Measurements from ENCODE around the gene PGAP6. TPM values are rescaled to one million over a fixed set of nuclear protein-coding genes. Genes with fewer than 3 reads are reported as not detected.
A peak's percentile ranks its signal among the peaks of the same experiment; 100 is the strongest.

Gene PGAP6
- total RNA-seq, 2 donors from 2014 or later, result 83.8 to 113 TPM

DNA sequence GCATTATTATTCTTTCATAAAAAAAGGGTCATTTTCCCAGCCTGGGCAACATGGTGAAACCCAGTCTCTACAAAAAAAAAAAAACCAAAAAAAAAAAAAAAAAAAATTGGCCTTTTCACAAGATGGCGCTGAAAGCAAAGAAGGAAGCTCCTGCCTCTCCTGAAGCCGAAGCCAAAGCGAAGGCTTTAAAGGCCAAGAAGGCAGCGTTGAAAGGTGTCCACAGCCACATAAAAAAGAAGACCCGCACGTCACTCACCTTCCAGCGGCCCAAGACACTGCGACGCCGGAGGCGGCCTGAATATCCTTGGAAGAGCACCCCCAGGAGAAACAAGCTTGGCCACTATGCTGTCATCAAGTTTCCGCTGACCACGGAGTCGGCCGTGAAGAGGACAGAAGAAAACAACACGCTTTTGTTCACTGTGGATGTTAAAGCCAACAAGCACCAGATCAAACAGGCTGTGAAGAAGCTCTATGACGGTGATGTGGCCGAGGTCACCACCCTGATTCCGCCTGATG, 4.9 kb upstream of the PGAP6 start:
- TF ChIP-seq POLR2A (IDR thresholded peaks at IDR 0.05) (no peak), CTCF (IDR thresholded peaks at IDR 0.05) (no peak)
- WGBS, 2 donors, result 82 to 87% methylated on average over 18 to 19 of the region's 19 CpGs
- Histone ChIP-seq H3K9me3 (no peaks in the 10 kb centered on the region), H3K4me3 (no peak overlapping the region), H3K27ac (peak overlapping the region in 1 of 4 donors; percentile 28), H3K4me1 (peaks cover 19% of the 10 kb centered on the region), H3K36me3 (replicated peaks in 1 of 2; ENCODE audit: insufficient read depth in 1 of 2, low read depth in 2 of 2) (no peaks in the 10 kb centered on the region), H3K27me3 (no peaks in the 10 kb centered on the region)
- DNase-seq (no peak), ATAC-seq (no peak)
- intact Hi-C loops (cut with DNase I), result no loop called here

- TF ChIP-seq CTCF (IDR thresholded peaks at IDR 0.05) (peak in 2 of 7 experiments; percentile 21 to 22), POLR2A (IDR thresholded peaks at IDR 0.05) (peak in 2 of 3 donors; percentile 71 to 72)
- intact Hi-C loops (cut with DNase I), result no loop called here
- DNase-seq, result peak; percentile 76 to 90 (median 84)
- H3K27ac ChIP-seq, result peak overlapping the region; percentile 74 to 94 (median 91)
- H3K4me3 ChIP-seq, result no peak overlapping the region
- H3K36me3 ChIP-seq (replicated peaks in 1 of 2; ENCODE audit: insufficient read depth in 1 of 2, low read depth in 2 of 2), result no peaks in the 10 kb centered on the region
- no peaks in the 10 kb centered on the region for H3K27me3 ChIP-seq
- ATAC-seq, result peak; percentile 25
- H3K9me3 ChIP-seq, result no peaks in the 10 kb centered on the region
- peaks cover 44% of the 10 kb centered on the region for H3K4me1 ChIP-seq
- WGBS, 2 donors, result 5 to 11% methylated on average over 27 to 33 of the region's 33 CpGs
Observed at GRCh38 chr16:383326-384051, 1.7 kb upstream of the PGAP6 start.

GRCh38 chr16:381012-381788, 578 bp downstream of the PGAP6 start:
- H3K27ac ChIP-seq, result peak overlapping the region; percentile 89 to 97 (median 92)
- H3K27me3 ChIP-seq, result no peaks in the 10 kb centered on the region
- 1% methylated on average over 42 of the region's 73 CpGs; no CpG with 5 or more reads in 1 of the 2 donors for whole genome bisulfite sequencing, 2 donors
- no peaks in the 10 kb centered on the region for H3K9me3 ChIP-seq
- TF ChIP-seq CTCF (IDR thresholded peaks at IDR 0.05), result no peak
- TF ChIP-seq POLR2A (IDR thresholded peaks at IDR 0.05), result peak in 2 of 3 donors; percentile 32 to 33
- H3K4me1 ChIP-seq, result peaks cover 37% of the 10 kb centered on the region
- peaks cover 10% of the 10 kb centered on the region in 2 donors for H3K36me3 ChIP-seq (replicated peaks in 1 of 2; ENCODE audit: insufficient read depth in 1 of 2, low read depth in 2 of 2)
- intact Hi-C loops (cut with DNase I), result no loop called here
- ATAC-seq (peak; percentile 15), DNase-seq (peak; percentile 43 to 51 (median 45))
- peak overlapping the region; percentile 91 to 92 for H3K4me3 ChIP-seq

DNA sequence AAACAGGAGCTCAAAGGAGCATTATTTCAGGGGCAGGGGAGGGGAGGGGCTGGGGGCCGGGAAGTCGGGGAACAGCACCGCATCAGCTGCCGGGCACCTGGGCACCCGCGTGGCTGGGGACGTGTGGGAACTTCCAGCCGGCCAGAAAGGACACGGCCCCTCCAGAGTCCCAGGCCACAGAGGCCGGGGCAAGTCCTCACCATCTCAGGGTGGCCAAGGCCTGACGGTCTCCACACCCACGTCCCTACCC, 1.1 kb downstream of the PGAP6 start:
- H3K27me3 ChIP-seq, result no peaks in the 10 kb centered on the region
- DNase-seq (peak in 2 of 4 donors; percentile 35 to 42), ATAC-seq (no peak)
- no peaks in the 10 kb centered on the region for H3K9me3 ChIP-seq
- peak overlapping the region; percentile 91 to 92 for H3K4me3 ChIP-seq
- H3K4me1 ChIP-seq, result peaks cover 37% of the 10 kb centered on the region
- intact Hi-C loops (cut with DNase I), result no loop called here
- H3K27ac ChIP-seq, result peak overlapping the region; percentile 89 to 97 (median 92)
- 0 to 1% methylated on average over 5 to 12 of the region's 12 CpGs for WGBS, 2 donors
- TF ChIP-seq CTCF (IDR thresholded peaks at IDR 0.05) (no peak), POLR2A (IDR thresholded peaks at IDR 0.05) (peak in 1 of 3 donors; percentile 14)
- peaks cover 13 to 14% of the 10 kb centered on the region in 2 donors for H3K36me3 ChIP-seq (replicated peaks in 1 of 2; ENCODE audit: insufficient read depth in 1 of 2, low read depth in 2 of 2)

All from body of pancreas (tissue), 4 donors.